ENCODE results near the gene FBXO46.

FBXO46 gene

DNA sequence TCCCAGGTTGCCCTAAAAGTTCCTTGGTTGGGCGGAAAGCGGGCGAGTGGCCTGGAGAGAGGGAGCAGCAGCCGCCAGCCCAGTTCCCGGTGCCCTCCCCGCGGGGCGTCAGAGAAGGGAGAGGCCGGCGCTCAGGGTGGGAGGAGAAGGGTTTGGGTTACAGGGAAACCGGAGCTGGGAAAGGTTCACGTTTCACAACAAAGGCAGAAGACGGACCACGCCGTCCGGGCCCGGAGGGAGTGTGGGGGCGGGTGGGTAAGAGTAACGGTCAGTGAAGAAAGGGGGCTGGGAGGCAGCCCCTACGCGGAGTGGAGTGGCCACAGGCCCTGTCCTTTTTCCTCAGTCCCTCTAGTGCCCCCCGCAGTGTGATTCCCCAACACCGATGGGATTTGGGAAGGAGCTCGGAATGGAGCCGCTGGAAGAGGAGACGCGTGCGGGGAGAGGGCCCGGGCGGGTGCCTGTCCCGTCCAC is 36.7 kb upstream of the FBXO46 start (continued):
- TF ChIP-seq, protein P1, sequence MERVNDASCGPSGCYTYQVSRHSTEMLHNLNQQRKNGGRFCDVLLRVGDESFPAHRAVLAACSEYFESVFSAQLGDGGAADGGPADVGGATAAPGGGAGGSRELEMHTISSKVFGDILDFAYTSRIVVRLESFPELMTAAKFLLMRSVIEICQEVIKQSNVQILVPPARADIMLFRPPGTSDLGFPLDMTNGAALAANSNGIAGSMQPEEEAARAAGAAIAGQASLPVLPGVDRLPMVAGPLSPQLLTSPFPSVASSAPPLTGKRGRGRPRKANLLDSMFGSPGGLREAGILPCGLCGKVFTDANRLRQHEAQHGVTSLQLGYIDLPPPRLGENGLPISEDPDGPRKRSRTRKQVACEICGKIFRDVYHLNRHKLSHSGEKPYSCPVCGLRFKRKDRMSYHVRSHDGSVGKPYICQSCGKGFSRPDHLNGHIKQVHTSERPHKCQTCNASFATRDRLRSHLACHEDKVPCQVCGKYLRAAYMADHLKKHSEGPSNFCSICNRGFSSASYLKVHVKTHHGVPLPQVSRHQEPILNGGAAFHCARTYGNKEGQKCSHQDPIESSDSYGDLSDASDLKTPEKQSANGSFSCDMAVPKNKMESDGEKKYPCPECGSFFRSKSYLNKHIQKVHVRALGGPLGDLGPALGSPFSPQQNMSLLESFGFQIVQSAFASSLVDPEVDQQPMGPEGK (tag by site-specific recombination; IDR thresholded peaks at IDR 0.05), result peak; percentile 87

GRCh38 chr19:45766869-45767346 is 36.2 kb upstream of the FBXO46 start:
- H3K27ac ChIP-seq (ENCODE audit: extremely low read depth, low read depth, low read length), result peak overlapping the region; percentile 98
- ChIA-PET POLR2A (interaction anchor here (0.6 to 7.2 kb wide), 11 partner anchors 10 to 78 kb away, joined by 3 to 133 read pairs (median 10); partner anchors contain the start of genes FBXO46, QPCTL and SNRPD2), CTCF (interaction anchor here (0.7 to 2.8 kb wide), 5 partner anchors 37 to 96 kb away, joined by 3 to 37 read pairs (median 6); partner anchors contain the start of genes QPCTL and SNRPD2)
- peak overlapping the region; percentile 70 for H3K4me3 ChIP-seq (ENCODE audit: low read depth, low read length)
- peaks cover 0 to 7% of the 10 kb centered on the region in 2 experiments; a peak in 2 of 3 replicates for H3K36me3 ChIP-seq (ENCODE audit: control insufficient read depth in 2 of 2, insufficient read depth in 1 of 2, low read length in 2 of 2)
- H3K4me1 ChIP-seq (ENCODE audit: control insufficient read depth, insufficient read depth, low read length), result peaks cover 25% of the 10 kb centered on the region
- H3K9me3 ChIP-seq (ENCODE audit: control insufficient read depth, insufficient read depth, low read depth, low read length), result no peaks in the 10 kb centered on the region
- no peak for TF ChIP-seq ZBTB48 (tag by site-specific recombination; IDR thresholded peaks at IDR 0.05)
- TF ChIP-seq ZNF558 (tag by site-specific recombination; IDR thresholded peaks at IDR 0.05), result no peak
- TF ChIP-seq, protein P2, sequence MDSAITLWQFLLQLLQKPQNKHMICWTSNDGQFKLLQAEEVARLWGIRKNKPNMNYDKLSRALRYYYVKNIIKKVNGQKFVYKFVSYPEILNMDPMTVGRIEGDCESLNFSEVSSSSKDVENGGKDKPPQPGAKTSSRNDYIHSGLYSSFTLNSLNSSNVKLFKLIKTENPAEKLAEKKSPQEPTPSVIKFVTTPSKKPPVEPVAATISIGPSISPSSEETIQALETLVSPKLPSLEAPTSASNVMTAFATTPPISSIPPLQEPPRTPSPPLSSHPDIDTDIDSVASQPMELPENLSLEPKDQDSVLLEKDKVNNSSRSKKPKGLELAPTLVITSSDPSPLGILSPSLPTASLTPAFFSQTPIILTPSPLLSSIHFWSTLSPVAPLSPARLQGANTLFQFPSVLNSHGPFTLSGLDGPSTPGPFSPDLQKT (IDR thresholded peaks at IDR 0.05; ENCODE audit: borderline replicate concordance, low read depth, low read length), result no peak
- no peak for TF ChIP-seq ZNF555 (tag by site-specific recombination; conservative IDR thresholded peaks at IDR 0.05)
- no peak for TF ChIP-seq SCRT2 (tag by site-specific recombination; IDR thresholded peaks at IDR 0.05)
- TF ChIP-seq, protein P3, sequence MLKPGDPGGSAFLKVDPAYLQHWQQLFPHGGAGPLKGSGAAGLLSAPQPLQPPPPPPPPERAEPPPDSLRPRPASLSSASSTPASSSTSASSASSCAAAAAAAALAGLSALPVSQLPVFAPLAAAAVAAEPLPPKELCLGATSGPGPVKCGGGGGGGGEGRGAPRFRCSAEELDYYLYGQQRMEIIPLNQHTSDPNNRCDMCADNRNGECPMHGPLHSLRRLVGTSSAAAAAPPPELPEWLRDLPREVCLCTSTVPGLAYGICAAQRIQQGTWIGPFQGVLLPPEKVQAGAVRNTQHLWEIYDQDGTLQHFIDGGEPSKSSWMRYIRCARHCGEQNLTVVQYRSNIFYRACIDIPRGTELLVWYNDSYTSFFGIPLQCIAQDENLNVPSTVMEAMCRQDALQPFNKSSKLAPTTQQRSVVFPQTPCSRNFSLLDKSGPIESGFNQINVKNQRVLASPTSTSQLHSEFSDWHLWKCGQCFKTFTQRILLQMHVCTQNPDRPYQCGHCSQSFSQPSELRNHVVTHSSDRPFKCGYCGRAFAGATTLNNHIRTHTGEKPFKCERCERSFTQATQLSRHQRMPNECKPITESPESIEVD (tag by site-specific recombination; IDR thresholded peaks at IDR 0.05), result no peak
- TF ChIP-seq KLF8 (tag by site-specific recombination; IDR thresholded peaks at IDR 0.05), result no peak
- peak; percentile 56 for TF ChIP-seq ZIC2 (tag by site-specific recombination; IDR thresholded peaks at IDR 0.05)
- no peak for TF ChIP-seq ZNF48 (tag by site-specific recombination; IDR thresholded peaks at IDR 0.05)
- TF ChIP-seq GLIS1 (tag by site-specific recombination; IDR thresholded peaks at IDR 0.05), result peak; percentile 75
- TF ChIP-seq ZNF274 (IDR thresholded peaks at IDR 0.05; ENCODE audit: low read length), result no peak
- no peak for TF ChIP-seq ZNF274 (tag by site-specific recombination; IDR thresholded peaks at IDR 0.05; ENCODE audit: borderline replicate concordance)
- no peak for TF ChIP-seq IKZF3 (tag by site-specific recombination; IDR thresholded peaks at IDR 0.05)
- TF ChIP-seq ZNF350 (tag by site-specific recombination; IDR thresholded peaks at IDR 0.05), result no peak
- TF ChIP-seq ZNF292 (tag by site-specific recombination; IDR thresholded peaks at IDR 0.05; ENCODE audit: borderline replicate concordance, low read depth), result no peak
- TF ChIP-seq ZFP3 (tag by site-specific recombination; IDR thresholded peaks at IDR 0.05; ENCODE audit: low read depth), result no peak
- TF ChIP-seq ZNF140 (tag by site-specific recombination; IDR thresholded peaks at IDR 0.05), result no peak

DNA sequence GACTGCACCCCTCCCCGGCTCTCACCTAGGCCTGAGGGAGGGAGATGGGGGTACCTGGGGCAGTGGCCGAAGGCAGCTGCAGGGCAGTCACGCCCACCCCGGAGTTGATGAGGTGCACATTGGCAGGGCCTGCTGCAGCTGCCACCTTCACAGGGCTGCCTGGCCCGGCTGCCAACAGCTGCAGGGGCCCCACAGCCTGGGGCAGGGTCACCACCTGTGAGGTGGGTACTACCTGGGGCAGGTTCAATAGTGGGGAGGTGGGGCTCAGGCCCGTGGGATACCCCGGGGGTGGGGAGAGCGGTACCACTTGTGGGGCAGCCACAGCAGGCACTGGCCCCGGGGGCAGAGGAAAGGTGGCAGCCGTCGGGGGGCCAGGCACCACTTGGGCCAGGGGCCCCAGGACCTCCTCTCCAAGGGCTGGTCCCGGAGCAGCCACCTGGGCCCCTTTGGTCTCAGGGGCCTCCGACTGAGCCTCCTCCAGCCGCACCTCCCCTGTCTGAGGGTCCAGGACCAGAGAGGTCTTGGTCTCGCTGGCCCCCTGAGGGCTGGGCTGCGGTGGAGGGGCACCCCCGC is 35.7 kb upstream of the FBXO46 start:
- H3K4me1 ChIP-seq (ENCODE audit: control insufficient read depth, insufficient read depth, low read length), result peaks cover 25% of the 10 kb centered on the region

More for the DNA sequence above, 35.7 kb upstream of the FBXO46 start:
- no peak overlapping the region for H3K27ac ChIP-seq (ENCODE audit: extremely low read depth, low read depth, low read length)
- CTCF ChIA-PET, result interaction anchor here (0.7 to 1.7 kb wide), 2 partner anchors 36 to 49 kb away, joined by 4 to 7 read pairs; no protein-coding TSS in a partner anchor
- POLR2A ChIA-PET, result interaction anchor here (2.4 to 7.2 kb wide), 3 partner anchors 12 to 78 kb away, joined by 10 to 133 read pairs (median 111); partner anchors contain the start of genes QPCTL and SNRPD2
- no peak overlapping the region for H3K4me3 ChIP-seq (ENCODE audit: low read depth, low read length)
- H3K9me3 ChIP-seq (ENCODE audit: control insufficient read depth, insufficient read depth, low read depth, low read length), result no peaks in the 10 kb centered on the region
- peaks cover 0 to 3% of the 10 kb centered on the region in 2 experiments; a peak in 2 of 3 replicates for H3K36me3 ChIP-seq (ENCODE audit: control insufficient read depth in 2 of 2, insufficient read depth in 1 of 2, low read length in 2 of 2)
- no peak for TF ChIP-seq ZNF416 (tag by site-specific recombination; IDR thresholded peaks at IDR 0.05)
- peak; percentile 72 for TF ChIP-seq GLIS2 (tag by site-specific recombination; IDR thresholded peaks at IDR 0.05)
- TF ChIP-seq ZBTB1 (tag by site-specific recombination; IDR thresholded peaks at IDR 0.05), result no peak
- TF ChIP-seq ZNF747 (tag by site-specific recombination; IDR thresholded peaks at IDR 0.05), result no peak
- TF ChIP-seq ZNF37A (tag by site-specific recombination; IDR thresholded peaks at IDR 0.05), result no peak
- TF ChIP-seq ZNF132 (tag by site-specific recombination; IDR thresholded peaks at IDR 0.05; ENCODE audit: borderline replicate concordance), result no peak

All from HEK293 (cell line).